ENCODE results near the gene ASIC1. TPM values are rescaled to one million over a fixed set of nuclear protein-coding genes. Genes with fewer than 3 reads are reported as not detected.

ASIC1 gene
- total RNA-seq, 1 experiment from 2014 or later, result 2.7 TPM

DNA sequence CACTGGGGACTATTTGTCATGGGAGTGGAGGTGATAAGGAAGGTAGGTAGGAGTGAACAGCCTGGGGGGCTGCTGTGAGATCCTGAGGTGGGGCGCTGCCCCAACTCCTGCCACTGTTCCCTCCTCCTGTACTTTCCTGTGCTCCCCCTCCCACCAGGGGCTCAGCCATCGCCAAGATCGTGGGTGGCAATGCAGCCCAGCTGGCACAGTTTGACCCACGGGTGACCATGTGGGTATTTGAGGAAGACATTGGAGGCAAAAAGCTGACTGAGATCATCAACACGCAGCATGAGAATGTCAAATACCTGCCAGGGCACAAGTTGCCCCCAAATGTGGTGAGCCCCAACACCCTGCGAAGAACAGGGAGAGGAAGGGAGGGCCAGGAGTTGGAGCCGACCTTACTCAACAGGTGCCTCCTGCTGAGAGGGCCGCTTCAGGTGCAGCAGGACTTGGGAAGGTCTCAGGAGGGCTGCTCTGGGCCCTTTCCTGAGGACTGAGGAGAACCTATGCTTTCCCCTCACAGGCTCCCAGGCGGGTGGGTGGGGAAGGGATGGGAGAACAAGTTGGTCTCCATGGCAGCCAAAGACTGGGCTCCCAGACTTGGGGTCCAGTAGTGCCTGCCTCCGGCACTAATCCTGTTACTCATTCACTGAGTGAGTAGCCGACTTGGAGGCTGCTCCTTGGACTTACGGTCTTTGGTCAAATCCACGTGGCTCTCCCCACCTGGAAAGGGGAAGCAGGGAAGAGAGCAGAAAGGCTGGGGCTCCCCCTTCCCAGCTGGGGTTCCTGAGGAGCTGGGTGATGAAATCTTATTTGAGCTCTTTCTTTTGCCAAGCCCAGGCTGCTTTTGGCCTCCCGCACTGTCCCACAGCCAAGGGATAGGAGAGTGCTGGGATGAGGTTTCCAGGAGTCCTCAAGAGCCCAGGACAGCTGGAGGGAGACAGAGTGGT is 47.3 kb downstream of the ASIC1 start:
- intact Hi-C loops (cut with micrococcal nuclease; ENCODE audit: unreplicated experiment), result no loop called here
- no TSS peak for BruUV-seq (replicated peaks)
- POLR2A ChIA-PET (ENCODE audit: low non-redundant PET), result interaction anchor here (1.1 kb wide), 1 partner anchor 20 kb away, joined by 3 read pairs; no protein-coding TSS in a partner anchor
- H3K36me3 ChIP-seq (ENCODE audit: insufficient read depth, low read length, poor library complexity, severe bottlenecking), result peaks cover 8% of the 10 kb centered on the region
- no peak overlapping the region for H3K4me3 ChIP-seq (ENCODE audit: low read depth, low read length, poor library complexity, severe bottlenecking)
- DNase-seq (ENCODE audit: low spot score), result no peak
- H3K9me3 ChIP-seq (ENCODE audit: low read depth, low read length, poor library complexity, severe bottlenecking), result no peaks in the 10 kb centered on the region
- H3K4me1 ChIP-seq (ENCODE audit: insufficient read depth, low read length, poor library complexity, severe bottlenecking), result peaks cover 11% of the 10 kb centered on the region
- CTCF ChIA-PET, result interaction anchor here (0.6 to 0.8 kb wide), 2 partner anchors 15 to 1205 kb away, joined by 3 read pairs; no protein-coding TSS in a partner anchor
- H3K27ac ChIP-seq (ENCODE audit: low read depth, low read length, poor library complexity, severe bottlenecking), result no peak overlapping the region
- H3K27me3 ChIP-seq (replicated peaks; ENCODE audit: insufficient read depth, low read depth, low read length, poor library complexity), result no peaks in the 10 kb centered on the region
- TF ChIP-seq, protein P1, sequence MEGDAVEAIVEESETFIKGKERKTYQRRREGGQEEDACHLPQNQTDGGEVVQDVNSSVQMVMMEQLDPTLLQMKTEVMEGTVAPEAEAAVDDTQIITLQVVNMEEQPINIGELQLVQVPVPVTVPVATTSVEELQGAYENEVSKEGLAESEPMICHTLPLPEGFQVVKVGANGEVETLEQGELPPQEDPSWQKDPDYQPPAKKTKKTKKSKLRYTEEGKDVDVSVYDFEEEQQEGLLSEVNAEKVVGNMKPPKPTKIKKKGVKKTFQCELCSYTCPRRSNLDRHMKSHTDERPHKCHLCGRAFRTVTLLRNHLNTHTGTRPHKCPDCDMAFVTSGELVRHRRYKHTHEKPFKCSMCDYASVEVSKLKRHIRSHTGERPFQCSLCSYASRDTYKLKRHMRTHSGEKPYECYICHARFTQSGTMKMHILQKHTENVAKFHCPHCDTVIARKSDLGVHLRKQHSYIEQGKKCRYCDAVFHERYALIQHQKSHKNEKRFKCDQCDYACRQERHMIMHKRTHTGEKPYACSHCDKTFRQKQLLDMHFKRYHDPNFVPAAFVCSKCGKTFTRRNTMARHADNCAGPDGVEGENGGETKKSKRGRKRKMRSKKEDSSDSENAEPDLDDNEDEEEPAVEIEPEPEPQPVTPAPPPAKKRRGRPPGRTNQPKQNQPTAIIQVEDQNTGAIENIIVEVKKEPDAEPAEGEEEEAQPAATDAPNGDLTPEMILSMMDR (conservative IDR thresholded peaks at IDR 0.05; ENCODE audit: low read depth, low read length), result no peak
- no peak for TF ChIP-seq EZH2 (IDR thresholded peaks at IDR 0.05; ENCODE audit: borderline replicate concordance, low read depth, low read length, poor library complexity, severe bottlenecking)

DNA sequence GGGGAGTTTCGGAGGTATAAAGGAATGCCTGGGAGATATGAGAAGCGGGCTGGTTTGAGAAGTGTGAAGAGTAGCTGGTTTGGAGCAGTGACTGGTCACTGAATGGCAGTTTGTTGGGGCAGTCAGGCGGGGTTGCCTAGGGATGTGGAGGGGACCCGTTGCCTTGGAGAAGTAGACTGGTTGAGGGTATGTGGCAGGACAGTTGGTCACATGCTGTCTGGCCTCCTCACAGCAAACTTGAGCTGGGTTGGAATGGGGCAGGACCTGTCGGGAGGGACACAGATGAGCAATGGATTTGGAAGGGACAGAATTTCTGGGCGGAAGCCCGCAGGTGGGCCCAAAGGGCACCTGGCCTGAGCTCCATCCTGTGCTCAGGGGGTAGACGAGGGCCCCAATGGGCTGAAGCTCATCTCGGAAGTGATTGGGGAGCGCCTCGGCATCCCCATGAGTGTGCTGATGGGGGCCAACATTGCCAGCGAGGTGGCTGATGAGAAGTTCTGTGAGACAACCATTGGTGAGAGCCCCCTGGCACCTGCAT is 48.6 kb downstream of the ASIC1 start:
- Histone ChIP-seq H3K27ac (ENCODE audit: low read depth, low read length, poor library complexity, severe bottlenecking) (no peak overlapping the region), H3K4me1 (ENCODE audit: insufficient read depth, low read length, poor library complexity, severe bottlenecking) (peaks cover 24% of the 10 kb centered on the region), H3K36me3 (ENCODE audit: insufficient read depth, low read length, poor library complexity, severe bottlenecking) (no peaks in the 10 kb centered on the region), H3K9me3 (ENCODE audit: low read depth, low read length, poor library complexity, severe bottlenecking) (no peaks in the 10 kb centered on the region), H3K4me3 (ENCODE audit: low read depth, low read length, poor library complexity, severe bottlenecking) (no peak overlapping the region), H3K27me3 (replicated peaks; ENCODE audit: insufficient read depth, low read depth, low read length, poor library complexity) (no peaks in the 10 kb centered on the region)
- CTCF ChIA-PET, result no interaction called here
- TF ChIP-seq, protein P1 (conservative IDR thresholded peaks at IDR 0.05; ENCODE audit: low read depth, low read length), result no peak
- no peak for TF ChIP-seq EZH2 (IDR thresholded peaks at IDR 0.05; ENCODE audit: borderline replicate concordance, low read depth, low read length, poor library complexity, severe bottlenecking)
- no peak for DNase-seq (ENCODE audit: low spot score)
- intact Hi-C loops (cut with micrococcal nuclease; ENCODE audit: unreplicated experiment), result no loop called here
- POLR2A ChIA-PET (ENCODE audit: low non-redundant PET), result no interaction called here
- BruUV-seq (replicated peaks), result no TSS peak

DNA sequence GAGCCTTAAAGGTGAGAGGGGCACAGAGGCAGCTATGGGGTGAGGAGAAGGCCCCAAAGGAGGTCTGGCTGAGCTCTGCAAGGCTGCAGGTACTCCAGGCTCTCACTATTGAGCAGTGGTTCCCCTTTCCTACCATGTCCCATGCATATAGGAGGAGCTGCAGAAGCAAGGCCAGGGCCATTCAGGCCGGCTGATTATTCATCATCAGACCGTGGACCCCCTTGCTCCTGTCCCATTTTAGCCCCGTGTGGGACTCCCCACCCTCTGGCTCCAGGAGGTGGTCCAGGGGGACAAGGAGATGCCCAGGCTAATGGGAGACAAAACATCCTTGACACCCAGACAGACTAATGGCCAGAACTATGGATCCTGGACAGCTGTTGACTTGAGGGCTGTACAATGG is 49.5 kb downstream of the ASIC1 start:
- POLR2A ChIA-PET (ENCODE audit: low non-redundant PET), result no interaction called here
- TF ChIP-seq, protein P1 (conservative IDR thresholded peaks at IDR 0.05; ENCODE audit: low read depth, low read length), result no peak
- TF ChIP-seq EZH2 (IDR thresholded peaks at IDR 0.05; ENCODE audit: borderline replicate concordance, low read depth, low read length, poor library complexity, severe bottlenecking), result no peak
- Histone ChIP-seq H3K36me3 (ENCODE audit: insufficient read depth, low read length, poor library complexity, severe bottlenecking) (no peaks in the 10 kb centered on the region), H3K27me3 (replicated peaks; ENCODE audit: insufficient read depth, low read depth, low read length, poor library complexity) (no peaks in the 10 kb centered on the region), H3K4me3 (ENCODE audit: low read depth, low read length, poor library complexity, severe bottlenecking) (no peak overlapping the region), H3K27ac (ENCODE audit: low read depth, low read length, poor library complexity, severe bottlenecking) (no peak overlapping the region), H3K4me1 (ENCODE audit: insufficient read depth, low read length, poor library complexity, severe bottlenecking) (peaks cover 29% of the 10 kb centered on the region), H3K9me3 (ENCODE audit: low read depth, low read length, poor library complexity, severe bottlenecking) (no peaks in the 10 kb centered on the region)
- BruUV-seq (replicated peaks), result no TSS peak
- DNase-seq (ENCODE audit: low spot score), result no peak
- CTCF ChIA-PET, result no interaction called here
- intact Hi-C loops (cut with micrococcal nuclease; ENCODE audit: unreplicated experiment), result no loop called here
